Liver (tissue), 3 donors: Measurements from ENCODE around the gene PLEKHA8.

Experiments
- SP1 ChIP-seq: IDR thresholded peaks from 2 replicates; pipeline ENCODE4 v1.6.1; 2018; ENCODE audit warnings: antibody characterized with exemption, mild to moderate bottlenecking
- TF ChIP-seq, protein P1 (sequence below): fragments of 150-350 bp; IDR thresholded peaks from 2 replicates; pipeline ENCODE4 v1.5.1; 2017; ENCODE audit warnings: improper control_type of control experiment, low read depth, low read length; ENCODE audit not compliant: missing input control
- donor health status: healthy.
- donor health status: healthy.

- TF ChIP-seq, protein P1, sequence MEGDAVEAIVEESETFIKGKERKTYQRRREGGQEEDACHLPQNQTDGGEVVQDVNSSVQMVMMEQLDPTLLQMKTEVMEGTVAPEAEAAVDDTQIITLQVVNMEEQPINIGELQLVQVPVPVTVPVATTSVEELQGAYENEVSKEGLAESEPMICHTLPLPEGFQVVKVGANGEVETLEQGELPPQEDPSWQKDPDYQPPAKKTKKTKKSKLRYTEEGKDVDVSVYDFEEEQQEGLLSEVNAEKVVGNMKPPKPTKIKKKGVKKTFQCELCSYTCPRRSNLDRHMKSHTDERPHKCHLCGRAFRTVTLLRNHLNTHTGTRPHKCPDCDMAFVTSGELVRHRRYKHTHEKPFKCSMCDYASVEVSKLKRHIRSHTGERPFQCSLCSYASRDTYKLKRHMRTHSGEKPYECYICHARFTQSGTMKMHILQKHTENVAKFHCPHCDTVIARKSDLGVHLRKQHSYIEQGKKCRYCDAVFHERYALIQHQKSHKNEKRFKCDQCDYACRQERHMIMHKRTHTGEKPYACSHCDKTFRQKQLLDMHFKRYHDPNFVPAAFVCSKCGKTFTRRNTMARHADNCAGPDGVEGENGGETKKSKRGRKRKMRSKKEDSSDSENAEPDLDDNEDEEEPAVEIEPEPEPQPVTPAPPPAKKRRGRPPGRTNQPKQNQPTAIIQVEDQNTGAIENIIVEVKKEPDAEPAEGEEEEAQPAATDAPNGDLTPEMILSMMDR = no peak
- no peak for TF ChIP-seq SP1
Observed at GRCh38 chr7:30145426-30145970, 117.3 kb downstream of the PLEKHA8 start.
